HEK293 (cell line): Measurements from ENCODE around the gene HMCN2.

Source experiments
- CTCF ChIP-seq: fragments of 450-650 bp; formaldehyde crosslinking; IDR thresholded peaks from 2 replicates; pipeline ENCODE4 v1.5.1; 2016; ENCODE audit warnings: missing biosample characterization, missing genetic modification characterization
- PATZ1 ChIP-seq: fragments of 450-650 bp; formaldehyde crosslinking; IDR thresholded peaks from 2 replicates; pipeline ENCODE4 v1.5.1; 2016; ENCODE audit warnings: missing biosample characterization, missing genetic modification characterization
- ZNF23 ChIP-seq: fragments of 450-650 bp; formaldehyde crosslinking; IDR thresholded peaks from 2 replicates; pipeline ENCODE4 v1.5.1; 2016; ENCODE audit warnings: missing biosample characterization, missing genetic modification characterization, borderline replicate concordance
- ZNF416 ChIP-seq: fragments of 450-650 bp; formaldehyde crosslinking; IDR thresholded peaks from 2 replicates; pipeline ENCODE4 v1.5.1; 2016; ENCODE audit warnings: missing biosample characterization, missing genetic modification characterization
- ZNF426 ChIP-seq: fragments of 450-650 bp; formaldehyde crosslinking; IDR thresholded peaks from 2 replicates; pipeline ENCODE4 v1.5.1; 2017; ENCODE audit warnings: missing biosample characterization, missing genetic modification characterization, mild to moderate bottlenecking, inconsistent platforms, moderate library complexity
- ZNF48 ChIP-seq: fragments of 450-650 bp; formaldehyde crosslinking; IDR thresholded peaks from 2 replicates; pipeline ENCODE4 v1.5.1; 2016; ENCODE audit warnings: missing biosample characterization, missing genetic modification characterization

- no peak for TF ChIP-seq CTCF (tag by site-specific recombination)
- TF ChIP-seq ZNF23 (tag by site-specific recombination) = no peak
- no peak for TF ChIP-seq ZNF426 (tag by site-specific recombination)
- no peak for TF ChIP-seq ZNF416 (tag by site-specific recombination)
- no peak for TF ChIP-seq ZNF48 (tag by site-specific recombination)
- peak; percentile 4; the same call in 1 of the 2 replicates for TF ChIP-seq PATZ1 (tag by site-specific recombination)
Observed at GRCh38 chr9:130328349-130328801, 62.8 kb downstream of the HMCN2 start.
